NCI-H2196 treated with DMSO at 0.1 percent for 48 hours (cell line): Measurements from ENCODE around the gene FAM210A.
A peak's percentile ranks its signal among the peaks of the same experiment; 100 is the strongest.
"Not testable (repeated sequence)": the region's sequence is repeated elsewhere in the genome, so short reads cannot be mapped to it uniquely, and the experiment has no call there.

Source experiments
- DNase-seq: peaks from one replicate; lab custom pipeline; 2025; ENCODE audit not compliant: unreplicated experiment; lab: John Stamatoyannopoulos, UW

The FAM210A gene

GRCh38 chr18:13726232-13726971 is at the start of gene FAM210A, which contains the start of gene RNMT:
Gene FAM210A (minus strand): TSS chr18:13726558. CDS start chr18:13682077, 44,481 bp downstream.
Gene RNMT (plus strand): TSS chr18:13726673. CDS start chr18:13731518, 4,845 bp downstream.
- DNase-seq, result peak; percentile 94

GRCh38 chr18:13775058-13775457 is 48.7 kb upstream of the FAM210A start:
- no peak for DNase-seq

GRCh38 chr18:13762690-13763439 is 36.5 kb upstream of the FAM210A start:
- no peak for DNase-seq

GRCh38 chr18:13760047-13760446 is 33.7 kb upstream of the FAM210A start:
- DNase-seq, result no peak

GRCh38 chr18:13758622-13759021 is 32.3 kb upstream of the FAM210A start:
- DNase-seq, result no peak

- no peak for DNase-seq
Measured at GRCh38 chr18:13756671-13757070, 30.3 kb upstream of the FAM210A start.

- no peak for DNase-seq
Measured at GRCh38 chr18:13756261-13756660, 29.9 kb upstream of the FAM210A start.

- not testable (repeated sequence) for DNase-seq
Measured at GRCh38 chr18:13751599-13751998, 25.2 kb upstream of the FAM210A start.

- no peak for DNase-seq
Measured at GRCh38 chr18:13746633-13747032, 20.3 kb upstream of the FAM210A start.

GRCh38 chr18:13745696-13746095 is 19.3 kb upstream of the FAM210A start:
- DNase-seq, result no peak

GRCh38 chr18:13735681-13736080 is 9.3 kb upstream of the FAM210A start:
- DNase-seq, result no peak

GRCh38 chr18:13730481-13730880 is 4.1 kb upstream of the FAM210A start:
- DNase-seq, result no peak

GRCh38 chr18:13726972-13727331 is 594 bp upstream of the FAM210A start:
- DNase-seq, result no peak

- DNase-seq, result no peak
Measured at GRCh38 chr18:13725566-13726231, 659 bp downstream of the FAM210A start.

- DNase-seq, result no peak
Measured at GRCh38 chr18:13720847-13721246, 5.5 kb downstream of the FAM210A start.

GRCh38 chr18:13720123-13720522 is 6.2 kb downstream of the FAM210A start:
- DNase-seq, result no peak

GRCh38 chr18:13716916-13717315 is 9.4 kb downstream of the FAM210A start:
- DNase-seq, result no peak

GRCh38 chr18:13715330-13715729 is 11.0 kb downstream of the FAM210A start:
- no peak for DNase-seq

GRCh38 chr18:13713455-13714055 is 12.8 kb downstream of the FAM210A start:
- no peak for DNase-seq

- no peak for DNase-seq
Measured at GRCh38 chr18:13712400-13713131, 13.8 kb downstream of the FAM210A start.

- no peak for DNase-seq
Measured at GRCh38 chr18:13710414-13710831, 15.9 kb downstream of the FAM210A start.
